ENCODE measurements around the gene VPREB3. TPM values are rescaled to one million over a fixed set of nuclear protein-coding genes. Genes with fewer than 3 reads are reported as not detected.
A peak's percentile ranks its signal among the peaks of the same experiment; 100 is the strongest.

The VPREB3 gene
- total and polyA plus RNA-seq, 10 of the 15 experiments (the other 5 are each of a cell fraction or from before 2014, with no cell fraction given) = 0.75 to 79.5 (median 23.8) TPM

DNA sequence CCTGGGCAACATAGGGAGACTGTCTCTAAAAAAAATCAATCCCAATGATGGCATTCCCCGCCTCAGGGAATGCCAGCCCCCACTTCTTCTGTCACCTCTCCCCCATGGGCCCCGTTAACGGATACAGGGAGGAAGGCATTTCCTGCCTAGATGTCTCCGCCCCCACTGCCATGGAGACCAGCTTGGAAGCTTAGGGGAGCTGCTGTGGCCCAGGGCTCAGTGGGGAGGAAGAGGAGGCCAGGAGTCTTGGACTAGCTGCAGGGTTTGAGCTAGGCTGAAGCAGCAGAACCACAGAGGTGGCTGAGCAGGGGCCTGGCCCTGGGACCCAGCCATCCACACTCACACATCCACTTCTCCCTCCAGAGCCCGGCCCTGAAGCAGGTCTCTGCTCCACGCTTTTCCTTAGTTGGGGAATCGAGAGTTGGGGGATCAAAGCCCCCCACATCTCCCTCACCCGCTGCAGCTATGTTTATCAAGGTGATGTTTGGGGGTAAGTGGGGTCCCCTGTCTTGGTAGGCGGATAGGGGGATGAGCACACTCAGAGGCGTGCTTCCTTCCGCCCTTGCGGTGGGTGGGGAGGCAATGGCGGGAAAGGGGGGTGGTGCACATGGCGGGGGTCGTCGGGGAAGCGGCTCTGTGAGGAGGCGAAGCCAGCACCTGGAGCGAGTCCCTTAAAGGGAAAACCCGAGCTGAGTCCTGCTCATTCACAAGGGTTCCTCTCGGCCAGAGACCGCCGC lies 8.8 kb upstream of the VPREB3 start, which contains the start of gene C22orf15:
Gene C22orf15 (plus strand): TSS at position 149 of the 737 bp plus-strand sequence. CDS start 317 bp downstream, at position 466.
- peak within 1 kb of the TSS; percentile 56; the same call in 1 of the 2 replicates for H3K4me3 ChIP-seq
- H3K9me3 ChIP-seq (replicated peaks; ENCODE audit: control insufficient read depth, insufficient read depth, low read length) = no peaks in the 10 kb centered on the region
- DNase-seq (ENCODE audit: low read depth, low spot score) (no peak), ATAC-seq (0 out of 3 replicates have a peak, but pooled peaks have one; percentile 2), FAIRE-seq (no peak)
- intact Hi-C loops (cut with micrococcal nuclease; ENCODE audit: unreplicated experiment) = no loop called here
- POLR2A ChIA-PET = interaction anchor here (0.9 to 1.3 kb wide), 2 partner anchors 8 to 9 kb away, joined by 3 to 5 read pairs; no protein-coding TSS in a partner anchor
- in situ Hi-C loops (cut with MboI) = no loop called here
- peak within 1 kb of the TSS; percentile 63 for H2AFZ ChIP-seq (ENCODE audit: control insufficient read depth, low read depth, low read length)
- RAD21 ChIA-PET (ENCODE audit: unreplicated experiment) = interaction anchor here (1.4 to 1.5 kb wide), 2 partner anchors 12 to 94 kb away, joined by 3 to 5 read pairs; partner anchors contain the start of genes SLC2A11 and ZNF70
- peaks cover 25% of the 10 kb centered on the region for H3K4me1 ChIP-seq (ENCODE audit: control insufficient read depth, insufficient read depth, low read length)
- H3K36me3 ChIP-seq (ENCODE audit: control insufficient read depth in 2 of 2, insufficient read depth in 2 of 2, low read length in 1 of 2) = no peaks in the 10 kb centered on the region; a peak in 1 of 4 replicates
- peak within 1 kb of the TSS; percentile 32; the same call in 1 of the 2 replicates for H3K27ac ChIP-seq (ENCODE audit: control insufficient read depth, insufficient read depth)
- H3K27me3 ChIP-seq (replicated peaks in 1 of 2; ENCODE audit: control insufficient read depth in 2 of 2, insufficient read depth in 2 of 2, low read length in 1 of 2) = no peaks in the 10 kb centered on the region
- no peaks in the 10 kb centered on the region; the same call in 1 of the 2 replicates for H4K20me1 ChIP-seq (ENCODE audit: control insufficient read depth, insufficient read depth)
- WGBS (ENCODE audit: insufficient coverage, insufficient replicate concordance, low lambda C conversion rate, missing lambda C conversion rate) = 27% methylated on average over 23 of the region's 23 CpGs
- BruUV-seq (replicated peaks) = no TSS peak
- CTCF ChIA-PET = interaction anchor here (0.7 to 1.1 kb wide), 3 partner anchors 9 to 84 kb away, joined by 3 to 4 read pairs (median 4); partner anchors contain the start of gene VPREB3
- peaks cover 23% of the 10 kb centered on the region for H3K79me2 ChIP-seq (ENCODE audit: control insufficient read depth, insufficient read depth, low read length)
- SMC1A ChIA-PET (ENCODE audit: uncharacterized antibody, unreplicated experiment) = interaction anchor here (0.5 to 2.0 kb wide), 2 partner anchors 9 to 767 kb away, joined by 3 to 8 read pairs; partner anchors contain the start of gene VPREB3
- H3K9ac ChIP-seq (ENCODE audit: control insufficient read depth, insufficient read depth, low read length) = peak within 1 kb of the TSS; percentile 10
- peak within 1 kb of the TSS; percentile 94 for H3K4me2 ChIP-seq (ENCODE audit: control insufficient read depth, insufficient read depth)
- TF ChIP-seq IKZF1 (conservative IDR thresholded peaks at IDR 0.05) (peak; percentile 27), NRF1 (conservative IDR thresholded peaks at IDR 0.05; ENCODE audit: low read depth, low read length) (no peak), EGR1 (IDR thresholded peaks at IDR 0.05; ENCODE audit: borderline replicate concordance in 1 of 2, low read depth in 2 of 2, low read length in 2 of 2) (no peak)
- TF ChIP-seq, protein P1, sequence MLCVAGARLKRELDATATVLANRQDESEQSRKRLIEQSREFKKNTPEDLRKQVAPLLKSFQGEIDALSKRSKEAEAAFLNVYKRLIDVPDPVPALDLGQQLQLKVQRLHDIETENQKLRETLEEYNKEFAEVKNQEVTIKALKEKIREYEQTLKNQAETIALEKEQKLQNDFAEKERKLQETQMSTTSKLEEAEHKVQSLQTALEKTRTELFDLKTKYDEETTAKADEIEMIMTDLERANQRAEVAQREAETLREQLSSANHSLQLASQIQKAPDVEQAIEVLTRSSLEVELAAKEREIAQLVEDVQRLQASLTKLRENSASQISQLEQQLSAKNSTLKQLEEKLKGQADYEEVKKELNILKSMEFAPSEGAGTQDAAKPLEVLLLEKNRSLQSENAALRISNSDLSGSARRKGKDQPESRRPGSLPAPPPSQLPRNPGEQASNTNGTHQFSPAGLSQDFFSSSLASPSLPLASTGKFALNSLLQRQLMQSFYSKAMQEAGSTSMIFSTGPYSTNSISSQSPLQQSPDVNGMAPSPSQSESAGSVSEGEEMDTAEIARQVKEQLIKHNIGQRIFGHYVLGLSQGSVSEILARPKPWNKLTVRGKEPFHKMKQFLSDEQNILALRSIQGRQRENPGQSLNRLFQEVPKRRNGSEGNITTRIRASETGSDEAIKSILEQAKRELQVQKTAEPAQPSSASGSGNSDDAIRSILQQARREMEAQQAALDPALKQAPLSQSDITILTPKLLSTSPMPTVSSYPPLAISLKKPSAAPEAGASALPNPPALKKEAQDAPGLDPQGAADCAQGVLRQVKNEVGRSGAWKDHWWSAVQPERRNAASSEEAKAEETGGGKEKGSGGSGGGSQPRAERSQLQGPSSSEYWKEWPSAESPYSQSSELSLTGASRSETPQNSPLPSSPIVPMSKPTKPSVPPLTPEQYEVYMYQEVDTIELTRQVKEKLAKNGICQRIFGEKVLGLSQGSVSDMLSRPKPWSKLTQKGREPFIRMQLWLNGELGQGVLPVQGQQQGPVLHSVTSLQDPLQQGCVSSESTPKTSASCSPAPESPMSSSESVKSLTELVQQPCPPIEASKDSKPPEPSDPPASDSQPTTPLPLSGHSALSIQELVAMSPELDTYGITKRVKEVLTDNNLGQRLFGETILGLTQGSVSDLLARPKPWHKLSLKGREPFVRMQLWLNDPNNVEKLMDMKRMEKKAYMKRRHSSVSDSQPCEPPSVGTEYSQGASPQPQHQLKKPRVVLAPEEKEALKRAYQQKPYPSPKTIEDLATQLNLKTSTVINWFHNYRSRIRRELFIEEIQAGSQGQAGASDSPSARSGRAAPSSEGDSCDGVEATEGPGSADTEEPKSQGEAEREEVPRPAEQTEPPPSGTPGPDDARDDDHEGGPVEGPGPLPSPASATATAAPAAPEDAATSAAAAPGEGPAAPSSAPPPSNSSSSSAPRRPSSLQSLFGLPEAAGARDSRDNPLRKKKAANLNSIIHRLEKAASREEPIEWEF (IDR thresholded peaks at IDR 0.05; ENCODE audit: insufficient replicate concordance, low read depth, low read length) = no peak

All from GM12878 (cell line).